Panc1 (cell line): Measurements from ENCODE around the gene EPX. TPM values are rescaled to one million over a fixed set of nuclear protein-coding genes. Genes with fewer than 3 reads are reported as not detected.

Source experiments
- ATAC-seq: fragments of 200-7000 bp; cut with Tn5 transposase; 2 replicates; pipeline ENCODE4 v1.9.1; 2020; ENCODE audit warnings: mild to moderate bottlenecking, moderate library complexity
- BruUV-seq: library from RNA; stranded (reverse); fragments of 400-500 nt; replicated peaks from 2 replicates; lab custom pipeline; 2021; lab: Mats Ljungman, UMichigan
- CTCF ChIA-PET: fragments of 300-600 bp; sonication (Branson Sonifier 250); formaldehyde crosslinking; loops from one replicate; lab custom pipeline; 2022; ENCODE audit warnings: antibody characterized with exemption; lab: Charles Lee
- POLR2A ChIA-PET: fragments of 300-600 bp; sonication (Branson Sonifier 250); formaldehyde crosslinking; loops from one replicate; lab custom pipeline; 2022; ENCODE audit warnings: antibody characterized with exemption; lab: Charles Lee
- DNase-seq: peaks from one replicate; pipeline ENCODE4 v3.0.0-alpha.2; 2010; ENCODE audit warnings: low read depth, low spot score
- H3K27ac ChIP-seq: 2 replicates; pipeline ENCODE4 v1.5.1; 2011; ENCODE audit warnings: mild to moderate bottlenecking, low read length, inconsistent platforms
- H3K27me3 ChIP-seq: fragments of 200-500 bp; sonication (Bioruptor generic); 2 replicates; pipeline ENCODE4 v1.6.0; 2014; ENCODE audit warnings: low read length, inconsistent platforms; ENCODE audit not compliant: control insufficient read depth, insufficient read depth
- H3K36me3 ChIP-seq: fragments of 200-500 bp; sonication (Bioruptor generic); 2 replicates; pipeline ENCODE4 v1.5.1; 2014; ENCODE audit warnings: inconsistent platforms, mild to moderate bottlenecking, low read length, moderate library complexity; ENCODE audit not compliant: control insufficient read depth, insufficient read depth
- H3K4me1 ChIP-seq: 2 replicates; pipeline ENCODE4 v1.5.1; 2011; ENCODE audit warnings: inconsistent platforms, mild to moderate bottlenecking, low read length, moderate library complexity; ENCODE audit not compliant: control insufficient read depth, insufficient read depth
- H3K4me3 ChIP-seq, 2 experiments: 2 replicates each; pipeline ENCODE4 v1.5.1; 2011 to 2012; ENCODE audit warnings: low read depth in 2 of 2, low read length in 2 of 2, mild to moderate bottlenecking in 2 of 2, inconsistent platforms in 1 of 2, moderate library complexity in 1 of 2
- H3K9me3 ChIP-seq: fragments of 200-500 bp; sonication (Bioruptor generic); 2 replicates; pipeline ENCODE4 v1.5.1; 2014; ENCODE audit warnings: low read depth, mild to moderate bottlenecking, inconsistent platforms, low read length, moderate library complexity; ENCODE audit not compliant: control insufficient read depth, insufficient read depth
- CTCF ChIP-seq: fragments of 450-650 bp; IDR thresholded peaks from 2 replicates; pipeline ENCODE4 v1.5.1; 2017; ENCODE audit warnings: mild to moderate bottlenecking
- POLR2AphosphoS5 ChIP-seq: IDR thresholded peaks from 2 replicates; pipeline ENCODE4 v1.6.1; 2012; ENCODE audit warnings: mild to moderate bottlenecking, low read depth, low read length, moderate library complexity
- SIN3A ChIP-seq: IDR thresholded peaks from 2 replicates; pipeline ENCODE4 v1.6.1; 2012; ENCODE audit warnings: low read depth, mild to moderate bottlenecking, low read length, moderate library complexity, borderline replicate concordance; ENCODE audit not compliant: insufficient read depth
- TCF7L2 ChIP-seq: IDR thresholded peaks from 2 replicates; pipeline ENCODE4 v1.6.1; 2011; ENCODE audit warnings: mild to moderate bottlenecking, low read depth, low read length, inconsistent platforms
- in situ Hi-C: cut with HindIII; loops from 2 replicates; pipeline ENCODE4 v1.10.0; 2016; ENCODE audit warnings: low sequenced_read_pairs, low pct_unique_long_range_greater_than_20kb
- intact Hi-C: fragments of 100-400 bp; cut with micrococcal nuclease; formaldehyde crosslinking; loops from one replicate; pipeline ENCODE4 v1.10.0; 2022; ENCODE audit not compliant: unreplicated experiment
- total RNA-seq: library from RNA; stranded (reverse); gene quantifications from one replicate; pipeline ENCODE4 v1.2.1, GENCODE V29; 2021; ENCODE audit not compliant: unreplicated experiment
- TF ChIP-seq, protein P1 (sequence below), 2 experiments: IDR thresholded peaks; 2 replicates each; pipeline ENCODE4 v1.6.1; 2011 to 2012; ENCODE audit warnings: low read depth in 2 of 2, control low read depth in 1 of 2, low read length in 1 of 2, mild to moderate bottlenecking in 1 of 2, moderate library complexity in 1 of 2; ENCODE audit not compliant: insufficient read depth in 1 of 2

The EPX gene
- total RNA-seq, 1 experiment from 2014 or later = not detected

GRCh38 chr17:58246104-58246740, 53.7 kb downstream of the EPX start (continued):
- no peak for TF ChIP-seq SIN3A

DNA sequence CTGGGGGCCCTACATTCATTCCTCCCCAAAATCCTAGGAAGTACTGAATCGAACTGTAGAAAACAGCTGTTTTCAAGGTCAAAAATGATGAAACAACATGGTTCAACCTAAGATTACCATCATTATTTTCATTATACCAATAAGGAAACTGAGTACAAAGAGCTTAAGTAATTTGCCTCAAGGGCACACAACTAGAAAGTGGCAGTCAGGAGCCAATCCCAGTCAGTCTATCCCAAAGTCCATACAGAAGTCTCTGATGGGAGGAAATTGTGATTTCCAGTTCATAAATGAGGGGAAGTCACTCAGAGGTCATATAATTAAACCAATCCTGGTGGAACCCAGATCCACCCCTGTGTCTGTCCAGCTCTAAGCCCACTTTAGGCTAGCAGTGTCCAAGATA, 54.3 kb downstream of the EPX start:
- POLR2A ChIA-PET = no interaction called here
- Histone ChIP-seq H3K27ac (no peak overlapping the region), H3K9me3 (no peaks in the 10 kb centered on the region), H3K4me3 (no peak overlapping the region), H3K4me1 (no peaks in the 10 kb centered on the region), H3K36me3 (no peaks in the 10 kb centered on the region), H3K27me3 (no peaks in the 10 kb centered on the region)
- ATAC-seq (no peak), DNase-seq (no peak)
- intact Hi-C loops = no loop called here
- in situ Hi-C loops = no loop called here
- TF ChIP-seq, protein P1, sequence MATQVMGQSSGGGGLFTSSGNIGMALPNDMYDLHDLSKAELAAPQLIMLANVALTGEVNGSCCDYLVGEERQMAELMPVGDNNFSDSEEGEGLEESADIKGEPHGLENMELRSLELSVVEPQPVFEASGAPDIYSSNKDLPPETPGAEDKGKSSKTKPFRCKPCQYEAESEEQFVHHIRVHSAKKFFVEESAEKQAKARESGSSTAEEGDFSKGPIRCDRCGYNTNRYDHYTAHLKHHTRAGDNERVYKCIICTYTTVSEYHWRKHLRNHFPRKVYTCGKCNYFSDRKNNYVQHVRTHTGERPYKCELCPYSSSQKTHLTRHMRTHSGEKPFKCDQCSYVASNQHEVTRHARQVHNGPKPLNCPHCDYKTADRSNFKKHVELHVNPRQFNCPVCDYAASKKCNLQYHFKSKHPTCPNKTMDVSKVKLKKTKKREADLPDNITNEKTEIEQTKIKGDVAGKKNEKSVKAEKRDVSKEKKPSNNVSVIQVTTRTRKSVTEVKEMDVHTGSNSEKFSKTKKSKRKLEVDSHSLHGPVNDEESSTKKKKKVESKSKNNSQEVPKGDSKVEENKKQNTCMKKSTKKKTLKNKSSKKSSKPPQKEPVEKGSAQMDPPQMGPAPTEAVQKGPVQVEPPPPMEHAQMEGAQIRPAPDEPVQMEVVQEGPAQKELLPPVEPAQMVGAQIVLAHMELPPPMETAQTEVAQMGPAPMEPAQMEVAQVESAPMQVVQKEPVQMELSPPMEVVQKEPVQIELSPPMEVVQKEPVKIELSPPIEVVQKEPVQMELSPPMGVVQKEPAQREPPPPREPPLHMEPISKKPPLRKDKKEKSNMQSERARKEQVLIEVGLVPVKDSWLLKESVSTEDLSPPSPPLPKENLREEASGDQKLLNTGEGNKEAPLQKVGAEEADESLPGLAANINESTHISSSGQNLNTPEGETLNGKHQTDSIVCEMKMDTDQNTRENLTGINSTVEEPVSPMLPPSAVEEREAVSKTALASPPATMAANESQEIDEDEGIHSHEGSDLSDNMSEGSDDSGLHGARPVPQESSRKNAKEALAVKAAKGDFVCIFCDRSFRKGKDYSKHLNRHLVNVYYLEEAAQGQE (IDR thresholded peaks at IDR 0.05; ENCODE audit: insufficient read depth in 1 of 2, low read depth in 2 of 2, low read length in 1 of 2) = no peak
- TF ChIP-seq TCF7L2 (no peak), POLR2AphosphoS5 (no peak), CTCF (no peak), SIN3A (no peak)
- BruUV-seq = no TSS peak
- CTCF ChIA-PET = no interaction called here

- ATAC-seq (no peak), DNase-seq (no peak)
These were observed 55.2 kb downstream of the EPX start for GRCh38 chr17:58247511-58248363.

More at GRCh38 chr17:58247511-58248363, 55.2 kb downstream of the EPX start:
- Histone ChIP-seq H3K4me3 (no peak overlapping the region), H3K36me3 (no peaks in the 10 kb centered on the region), H3K27ac (no peak overlapping the region), H3K4me1 (no peaks in the 10 kb centered on the region), H3K27me3 (no peaks in the 10 kb centered on the region), H3K9me3 (no peaks in the 10 kb centered on the region)
- intact Hi-C loops (no loop called here), in situ Hi-C loops (no loop called here)
- POLR2A ChIA-PET = no interaction called here
- no TSS peak for BruUV-seq
- no peak for TF ChIP-seq SIN3A
- no peak for TF ChIP-seq TCF7L2
- CTCF ChIA-PET = interaction anchor here (0.5 kb wide), 1 partner anchor 39 kb away, joined by 10 read pairs; no protein-coding TSS in a partner anchor
